GM12873 (cell line): ENCODE data around the gene EXD3.

ENCODE experiments used
- CTCF ChIP-seq: IDR thresholded peaks from 2 replicates; pipeline ENCODE4 v1.5.1; 2012; ENCODE audit warnings: low read depth, mild to moderate bottlenecking, moderate library complexity, low read length, control low read depth; ENCODE audit not compliant: insufficient read depth; ENCODE audit errors: missing control alignments

EXD3 gene

GRCh38 chr9:137313956-137314560, 108.9 kb downstream of the EXD3 start:
- TF ChIP-seq CTCF = no peak

GRCh38 chr9:137313326-137313936, 109.5 kb downstream of the EXD3 start:
- TF ChIP-seq CTCF = no peak

GRCh38 chr9:137312852-137313325, 110.1 kb downstream of the EXD3 start:
- no peak for TF ChIP-seq CTCF

GRCh38 chr9:137311986-137312851, 110.7 kb downstream of the EXD3 start:
- no peak for TF ChIP-seq CTCF

GRCh38 chr9:137311171-137311985, 111.6 kb downstream of the EXD3 start:
- no peak for TF ChIP-seq CTCF

GRCh38 chr9:137310189-137311052, 112.5 kb downstream of the EXD3 start:
- TF ChIP-seq CTCF = no peak
